ENCODE results near the gene C1QTNF1.
"Not testable (repeated sequence)": the region's sequence is repeated elsewhere in the genome, so short reads cannot be mapped to it uniquely, and the experiment has no call there.

DNA sequence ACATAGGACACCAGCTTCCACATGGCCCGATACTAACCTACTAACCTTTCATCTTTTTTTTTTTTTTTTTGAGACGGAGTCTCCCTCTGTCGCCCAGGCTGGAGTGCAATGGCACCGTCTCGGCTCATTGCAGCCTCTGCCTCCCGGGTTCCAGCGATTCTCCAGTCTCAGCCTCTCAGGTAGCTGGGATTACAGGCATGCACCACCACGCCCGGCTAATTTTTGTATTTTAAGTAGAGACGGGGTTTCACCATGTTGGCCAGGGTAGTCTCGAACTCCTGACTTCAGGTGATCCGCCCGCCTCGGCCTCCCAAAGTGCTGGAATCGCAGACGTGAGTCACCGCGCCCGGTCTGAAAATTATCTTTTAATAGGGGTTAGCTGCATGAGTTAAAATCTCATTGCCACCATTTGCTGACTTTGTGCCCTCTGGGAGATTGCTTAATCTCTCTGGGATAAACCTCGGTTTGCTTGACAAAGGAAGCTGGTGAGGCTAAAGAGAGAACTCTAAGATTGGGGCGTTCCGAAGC is 50.2 kb downstream of the C1QTNF1 start:
- TF ChIP-seq, protein P1, sequence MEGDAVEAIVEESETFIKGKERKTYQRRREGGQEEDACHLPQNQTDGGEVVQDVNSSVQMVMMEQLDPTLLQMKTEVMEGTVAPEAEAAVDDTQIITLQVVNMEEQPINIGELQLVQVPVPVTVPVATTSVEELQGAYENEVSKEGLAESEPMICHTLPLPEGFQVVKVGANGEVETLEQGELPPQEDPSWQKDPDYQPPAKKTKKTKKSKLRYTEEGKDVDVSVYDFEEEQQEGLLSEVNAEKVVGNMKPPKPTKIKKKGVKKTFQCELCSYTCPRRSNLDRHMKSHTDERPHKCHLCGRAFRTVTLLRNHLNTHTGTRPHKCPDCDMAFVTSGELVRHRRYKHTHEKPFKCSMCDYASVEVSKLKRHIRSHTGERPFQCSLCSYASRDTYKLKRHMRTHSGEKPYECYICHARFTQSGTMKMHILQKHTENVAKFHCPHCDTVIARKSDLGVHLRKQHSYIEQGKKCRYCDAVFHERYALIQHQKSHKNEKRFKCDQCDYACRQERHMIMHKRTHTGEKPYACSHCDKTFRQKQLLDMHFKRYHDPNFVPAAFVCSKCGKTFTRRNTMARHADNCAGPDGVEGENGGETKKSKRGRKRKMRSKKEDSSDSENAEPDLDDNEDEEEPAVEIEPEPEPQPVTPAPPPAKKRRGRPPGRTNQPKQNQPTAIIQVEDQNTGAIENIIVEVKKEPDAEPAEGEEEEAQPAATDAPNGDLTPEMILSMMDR (IDR thresholded peaks at IDR 0.05): not testable (repeated sequence)
- not testable (repeated sequence) for TF ChIP-seq POLR2AphosphoS5, EP300, POLR2A (IDR thresholded peaks at IDR 0.05)
